Kasumi-1 (cell line): Measurements from ENCODE around the gene EVA1A.

Experiments
- DNase-seq, 2 experiments: peaks; one replicate each; lab custom pipeline; 2025; lab: John Stamatoyannopoulos, UW

EVA1A gene, protein sequence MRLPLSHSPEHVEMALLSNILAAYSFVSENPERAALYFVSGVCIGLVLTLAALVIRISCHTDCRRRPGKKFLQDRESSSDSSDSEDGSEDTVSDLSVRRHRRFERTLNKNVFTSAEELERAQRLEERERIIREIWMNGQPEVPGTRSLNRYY

DNA sequence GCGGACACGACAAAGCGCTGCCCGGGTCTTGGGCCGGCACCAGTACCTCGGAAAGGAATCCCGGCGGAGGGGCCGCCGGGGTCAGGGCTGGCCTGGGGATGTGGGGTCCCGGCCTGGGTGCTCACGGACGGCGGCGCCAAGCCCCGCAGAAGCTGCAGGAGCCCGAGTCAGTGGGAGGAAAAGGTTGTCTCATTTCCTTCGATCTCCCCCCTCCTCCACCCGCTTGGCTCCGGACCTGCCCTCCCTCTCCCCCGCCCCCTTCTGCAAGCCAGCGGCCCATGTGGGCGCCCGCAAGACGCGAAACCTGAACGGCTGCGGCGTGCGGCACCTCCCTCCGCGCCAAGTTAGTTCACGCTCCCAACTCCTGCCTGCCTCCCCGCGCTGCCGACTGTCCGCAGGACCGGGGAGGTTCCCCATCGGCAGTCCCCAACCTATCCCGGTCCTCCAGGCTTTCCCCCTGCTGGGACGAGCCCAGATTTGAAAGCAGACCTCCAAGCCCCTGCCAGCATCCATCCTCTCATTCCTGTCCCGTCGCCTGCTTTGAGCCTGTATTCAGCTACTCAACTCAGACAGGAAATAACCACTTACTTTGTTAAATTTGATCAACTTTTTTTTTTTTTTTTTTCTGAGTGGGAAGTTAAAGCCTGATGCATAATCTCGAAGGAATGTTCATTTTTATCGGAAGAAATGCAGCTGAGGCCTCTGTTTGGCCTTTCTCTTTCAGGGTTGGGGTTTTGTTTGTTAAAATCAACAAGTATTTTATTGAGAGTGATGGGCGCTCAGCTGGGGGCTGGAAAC, at the start of gene EVA1A:
EVA1A (minus strand) TSS at position 172 of the 798 bp plus-strand sequence. CDS start 42,799 bp downstream, outside the sequence.
- peak in 1 of 2 experiments; percentile 16 for DNase-seq

DNA sequence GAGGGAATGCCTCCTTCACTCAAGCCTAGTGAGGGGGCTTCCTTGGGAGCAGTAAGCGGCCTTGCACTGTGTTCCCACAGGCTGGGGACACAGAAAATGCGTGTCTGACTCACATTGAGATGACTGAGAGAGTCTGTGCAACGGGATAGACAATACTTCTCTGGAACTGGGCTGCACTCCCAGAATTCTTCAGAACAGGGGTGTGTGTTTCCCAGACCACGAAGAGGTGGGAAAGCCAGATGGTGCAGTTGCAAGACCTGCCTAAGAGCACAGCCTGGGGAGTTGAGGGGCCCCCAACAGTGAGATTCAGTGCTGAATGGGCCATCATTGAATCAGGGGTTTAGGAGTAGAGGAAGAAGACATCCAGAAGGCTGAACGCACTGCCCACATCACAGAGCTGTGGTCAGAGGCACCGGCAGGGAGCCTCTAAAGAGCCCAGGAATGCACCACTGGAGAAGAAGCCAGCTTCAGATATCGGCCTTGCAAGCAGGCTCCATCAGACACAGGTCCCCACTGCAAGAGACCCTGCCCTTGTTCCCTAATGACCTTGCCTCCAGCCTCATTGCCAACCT, 49.3 kb upstream of the EVA1A start:
- DNase-seq, result no peak

DNA sequence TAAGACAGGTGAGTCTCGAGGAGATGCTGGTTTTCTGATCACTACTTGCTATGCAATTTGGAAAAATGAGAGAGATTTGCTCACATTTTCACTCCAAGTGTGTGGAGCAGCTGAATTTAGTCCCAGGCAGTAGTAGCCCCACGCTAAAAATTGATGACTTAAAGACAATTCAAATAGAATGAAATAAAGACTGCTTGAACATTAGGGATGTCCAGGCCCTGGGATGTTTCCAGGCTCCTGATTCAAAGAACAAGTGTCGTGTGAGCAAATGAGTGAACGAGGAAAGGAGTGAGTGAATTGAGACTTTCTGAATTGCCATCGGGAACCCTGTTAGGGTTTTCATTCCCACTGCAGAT, 48.6 kb upstream of the EVA1A start:
- DNase-seq, result no peak

DNA sequence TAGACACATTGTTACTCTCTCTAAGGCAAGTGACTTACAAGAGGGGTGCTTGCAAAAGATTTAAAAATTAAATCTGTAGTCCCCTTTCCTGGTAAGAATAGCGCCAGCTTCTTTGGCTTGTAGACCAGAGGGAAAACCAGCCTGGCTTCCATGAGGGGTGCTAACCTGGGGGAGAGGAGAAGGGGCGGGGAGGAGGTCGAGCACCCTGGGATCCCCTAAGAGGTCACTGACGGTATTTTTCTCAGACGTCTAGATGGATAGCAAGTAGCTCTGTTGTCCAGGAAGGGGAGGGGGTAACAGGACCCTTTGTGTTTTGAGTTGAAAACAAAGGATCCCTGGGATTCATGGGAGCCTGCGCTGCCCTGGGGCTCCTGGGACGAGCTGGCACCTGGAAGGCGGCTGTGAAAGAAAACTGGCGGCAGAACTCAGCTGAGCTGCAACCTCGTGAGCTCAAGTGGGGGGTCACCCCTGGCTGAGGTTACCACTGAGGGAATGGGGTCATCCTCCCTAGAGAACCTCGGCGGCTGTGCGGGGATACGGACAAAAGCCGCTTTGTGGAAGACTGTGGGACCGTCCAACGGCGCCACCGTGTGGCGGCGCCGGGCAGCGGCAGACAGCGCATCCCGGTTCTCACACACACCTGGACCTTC, 48.1 kb upstream of the EVA1A start:
- DNase-seq, result peak; percentile 26 to 39

DNA sequence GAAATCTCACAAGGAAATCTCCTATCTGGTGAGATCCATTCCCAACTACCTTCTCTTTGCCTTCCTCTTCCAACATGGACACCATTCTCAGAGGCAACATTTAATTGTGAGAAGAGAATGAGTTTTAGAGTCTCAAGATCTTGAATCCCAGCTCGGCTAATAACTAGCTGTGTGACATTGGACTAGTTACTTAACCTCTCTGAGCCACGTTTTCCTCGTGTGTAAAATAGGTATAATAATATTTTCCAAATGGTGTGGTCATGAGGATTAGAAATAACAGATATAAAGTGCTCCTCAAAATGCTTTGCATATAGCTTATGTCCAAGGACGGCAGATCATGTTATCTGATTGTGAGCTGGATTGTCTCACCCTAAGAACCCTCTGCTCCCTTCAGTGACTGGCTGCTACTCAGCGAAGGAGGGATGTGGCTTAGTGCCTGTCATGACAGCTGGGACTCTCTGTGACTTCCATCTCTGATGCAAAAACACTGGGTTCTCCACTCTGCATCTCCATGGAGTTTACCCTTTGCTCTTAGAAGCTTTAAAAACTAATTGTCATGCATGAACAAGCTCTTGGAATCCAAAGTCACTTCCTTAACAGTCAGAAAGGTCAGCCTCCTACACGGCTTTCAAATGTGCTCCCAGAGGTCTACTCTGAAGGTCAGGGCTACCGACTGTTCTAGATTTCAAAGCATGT, 47.4 kb upstream of the EVA1A start:
- no peak for DNase-seq

DNA sequence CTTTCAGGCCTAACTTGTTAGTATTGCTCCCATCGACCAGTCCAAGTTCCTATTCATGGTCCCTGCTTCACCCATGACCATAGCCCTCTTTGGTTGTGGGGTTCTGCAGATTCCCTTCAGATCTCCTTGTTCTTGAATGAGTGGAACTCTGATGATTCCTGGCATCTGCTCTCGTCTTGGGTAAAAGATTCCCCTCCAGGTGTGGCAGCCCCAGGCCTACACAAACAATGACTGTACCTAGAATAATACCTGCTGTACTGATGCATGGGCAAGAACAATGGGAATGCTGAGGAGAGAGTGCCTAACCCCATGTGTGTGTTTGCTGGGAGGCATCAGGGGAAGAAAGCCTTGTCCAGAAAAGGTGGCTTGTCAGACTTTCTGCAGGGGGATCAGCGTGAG, 46.7 kb upstream of the EVA1A start:
- no peak for DNase-seq

DNA sequence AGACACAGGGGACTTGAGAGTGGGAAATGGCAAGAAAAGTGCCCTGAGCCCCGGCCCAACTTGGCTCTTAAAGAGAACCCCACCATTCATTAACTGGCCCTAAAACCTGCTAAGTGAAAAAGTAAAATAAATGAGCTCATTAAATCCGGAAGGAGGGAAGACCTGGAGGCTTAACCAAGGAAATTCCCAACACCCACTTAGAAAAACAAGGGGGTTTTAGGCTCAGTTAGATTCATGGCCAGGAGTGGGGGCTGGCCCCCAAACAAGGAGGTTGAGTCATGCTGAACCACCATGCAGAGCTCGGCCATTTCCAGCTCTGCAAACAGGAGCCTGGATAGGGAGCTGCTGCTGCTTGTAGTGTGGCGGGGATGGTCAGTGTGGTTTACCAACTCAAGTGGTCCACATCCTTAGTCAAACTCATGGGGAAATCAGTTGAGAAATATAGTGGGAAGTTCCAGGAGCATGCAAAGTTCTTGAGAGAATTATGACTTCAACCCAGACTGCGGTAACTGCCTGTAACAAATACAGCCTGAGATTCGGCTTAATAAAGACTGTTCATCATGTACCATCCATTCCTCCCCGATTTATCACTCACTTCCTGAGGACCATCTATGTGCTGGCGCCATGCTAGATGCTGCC, 46.1 kb upstream of the EVA1A start:
- no peak for DNase-seq

DNA sequence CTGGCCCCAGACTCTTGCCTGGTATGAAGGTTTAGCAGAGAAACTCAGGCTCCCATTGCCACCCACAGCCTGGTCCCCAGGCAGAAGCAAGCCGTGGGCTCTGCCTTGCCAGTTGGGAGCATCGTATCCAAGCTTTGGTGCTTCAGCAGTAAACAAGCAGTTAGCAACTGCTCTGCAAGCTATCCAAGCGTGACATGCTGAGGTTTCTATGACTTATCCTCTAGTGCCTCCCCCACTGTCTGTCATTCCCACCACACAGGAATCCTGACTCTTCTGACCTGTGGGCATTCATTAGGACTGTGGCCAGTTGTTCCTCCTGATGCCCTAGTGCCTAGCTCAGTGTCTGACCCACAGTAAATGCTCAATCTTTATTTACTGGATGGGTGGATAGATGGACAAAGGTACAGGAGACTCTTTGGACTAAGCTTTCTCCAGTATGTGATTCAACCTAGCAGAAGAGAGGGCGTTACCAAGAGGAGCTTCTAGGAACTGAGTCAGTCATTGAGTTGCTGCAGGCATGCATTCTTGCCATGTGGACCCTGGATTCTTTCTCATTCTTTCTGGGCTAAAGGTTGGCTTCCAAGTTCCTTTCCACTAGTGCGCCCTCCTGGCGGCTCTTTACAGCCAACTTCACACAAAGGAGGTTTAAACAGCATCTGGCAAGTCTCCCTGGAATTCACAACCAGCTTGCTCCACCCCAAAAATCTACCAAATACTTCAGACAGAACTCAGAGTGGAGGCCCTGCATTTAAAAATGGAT, 45.2 kb upstream of the EVA1A start:
- no peak for DNase-seq

DNA sequence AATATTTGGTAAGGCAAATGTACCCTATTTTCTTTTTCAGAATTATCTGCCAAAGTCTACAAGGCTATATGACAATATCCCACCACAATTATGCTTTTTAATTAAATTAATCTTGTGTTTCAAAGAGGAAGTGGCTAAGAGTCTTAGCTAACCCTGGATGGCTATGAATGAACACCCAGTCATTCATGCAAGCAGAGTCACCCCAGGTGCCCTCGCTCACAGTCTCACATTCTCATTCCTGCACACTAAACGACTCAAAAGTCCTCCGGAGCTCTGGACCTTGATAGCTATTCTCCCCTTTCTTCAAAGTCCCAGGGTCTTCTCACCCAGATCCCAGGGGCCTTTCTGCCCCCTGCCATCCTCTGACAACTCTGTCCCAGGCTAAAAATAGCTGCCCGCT, 43.7 kb upstream of the EVA1A start:
- no peak for DNase-seq

DNA sequence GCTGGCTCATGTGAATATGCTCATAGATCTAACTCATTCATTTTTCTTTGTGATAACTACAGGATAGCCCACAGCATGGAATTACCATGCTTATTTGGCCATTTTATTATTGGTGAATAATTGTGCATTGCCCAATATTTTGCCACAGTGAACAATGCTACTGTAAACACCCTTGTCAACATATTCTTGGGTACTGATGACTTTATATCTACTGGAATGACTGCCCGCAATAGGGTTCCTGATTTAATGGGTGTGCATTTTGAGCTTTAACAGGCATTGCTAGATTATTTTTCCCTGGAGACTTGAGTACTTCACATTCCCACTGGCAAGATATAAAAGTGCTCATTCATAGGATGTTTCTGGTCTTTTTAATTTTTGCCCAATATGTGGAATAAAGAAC, 42.7 kb upstream of the EVA1A start:
- DNase-seq, result no peak

DNA sequence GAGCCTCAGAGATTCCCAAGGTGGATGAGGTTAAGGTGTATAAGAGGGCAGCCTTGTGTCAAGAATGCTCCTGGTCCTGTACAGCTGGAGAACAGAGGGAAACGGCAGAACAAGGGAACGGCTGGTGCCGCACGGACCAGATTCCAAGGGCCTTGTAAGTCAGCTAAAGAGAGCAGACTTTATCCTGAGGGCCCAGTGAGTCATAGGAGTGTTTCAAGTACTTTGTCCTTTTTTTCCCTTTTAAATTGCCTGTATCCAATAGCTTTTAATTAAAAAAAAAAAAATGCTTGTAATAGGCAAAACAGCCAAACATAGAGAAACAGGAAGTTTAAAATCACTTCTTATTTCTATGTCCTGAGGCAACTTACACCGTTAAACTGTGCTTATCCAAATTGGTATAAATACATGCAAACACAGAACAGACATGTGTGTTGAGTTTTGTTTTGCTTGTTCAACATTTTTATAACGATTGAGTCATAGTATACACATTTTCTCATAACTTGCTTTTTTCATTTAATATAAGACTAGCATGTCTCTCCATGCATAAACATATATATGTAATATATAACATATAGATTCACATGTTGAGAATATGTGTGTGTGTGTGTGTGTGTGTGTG, 42.1 kb upstream of the EVA1A start:
- no peak for DNase-seq

DNA sequence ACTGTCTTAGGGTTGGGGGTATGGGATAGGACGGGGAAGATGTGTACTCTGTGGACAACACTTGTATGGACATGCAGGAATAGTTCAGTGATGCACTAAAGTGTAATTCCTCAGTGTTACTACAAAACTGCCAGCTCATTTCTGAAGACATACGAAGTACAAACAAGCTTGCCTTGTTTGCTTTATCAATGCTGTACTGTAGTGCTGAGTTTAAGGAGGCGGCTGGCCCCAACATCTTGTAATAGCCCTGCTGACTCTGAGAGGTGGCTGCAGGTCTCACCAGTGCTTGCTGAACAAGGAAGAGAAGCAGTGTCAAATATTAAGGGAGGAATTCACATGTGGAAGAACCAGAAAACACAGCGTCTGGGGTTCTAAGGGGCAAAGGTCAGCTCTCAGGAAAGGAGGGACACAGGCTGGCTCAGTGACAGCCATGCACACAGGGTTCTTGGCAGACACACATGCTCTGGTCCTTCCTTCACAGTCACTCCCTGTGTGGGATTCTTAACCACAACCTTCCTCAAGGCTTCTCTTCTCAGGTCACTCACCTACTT, 39.8 kb upstream of the EVA1A start:
- DNase-seq, result no peak

DNA sequence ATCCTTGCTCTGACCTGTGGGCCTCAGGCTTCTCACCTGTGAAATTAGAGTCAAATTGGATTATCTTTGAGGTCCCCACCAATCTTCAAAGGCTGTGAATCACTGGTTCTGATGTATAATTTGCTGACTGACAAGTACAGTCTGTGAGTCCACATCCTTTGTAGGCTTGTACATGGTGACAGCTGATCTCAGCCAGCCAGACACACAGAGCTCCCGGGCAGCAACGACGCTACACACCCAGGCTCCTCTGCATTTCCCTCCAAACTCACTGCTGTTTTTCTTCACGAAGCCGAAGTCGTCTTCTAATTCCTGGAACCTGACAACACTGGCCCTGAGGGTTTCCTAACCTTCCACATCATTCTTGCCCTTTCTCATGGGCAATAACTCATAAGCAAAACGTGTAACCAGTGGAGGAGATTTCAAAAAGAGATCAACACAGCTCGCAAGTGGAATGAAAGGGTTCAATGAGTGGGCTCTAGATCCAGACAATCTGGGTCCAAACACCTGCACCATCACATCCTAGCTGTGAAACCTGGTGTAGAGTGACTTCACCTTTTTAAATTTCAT, 37.9 kb upstream of the EVA1A start:
- DNase-seq, result no peak

DNA sequence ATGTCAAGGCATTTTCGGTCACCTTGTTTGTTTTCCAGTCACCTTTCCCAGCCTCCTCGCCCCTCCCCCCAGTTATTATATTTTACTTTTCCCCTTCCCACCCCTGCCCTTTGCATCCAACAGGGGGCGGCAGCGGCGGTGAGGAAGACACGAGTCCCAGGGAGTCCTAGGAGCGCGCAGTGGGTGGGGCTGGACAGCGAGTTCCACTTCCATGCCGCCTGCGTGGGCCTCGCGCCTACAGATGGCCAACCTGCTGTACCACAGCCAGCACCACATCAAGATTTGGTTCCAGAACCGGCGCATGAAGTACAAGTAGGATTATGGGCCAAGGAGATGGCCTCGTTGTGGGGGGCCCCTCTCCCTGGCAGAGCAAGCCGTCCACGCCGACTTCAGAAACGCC, 37.2 kb upstream of the EVA1A start:
- DNase-seq, result no peak

DNA sequence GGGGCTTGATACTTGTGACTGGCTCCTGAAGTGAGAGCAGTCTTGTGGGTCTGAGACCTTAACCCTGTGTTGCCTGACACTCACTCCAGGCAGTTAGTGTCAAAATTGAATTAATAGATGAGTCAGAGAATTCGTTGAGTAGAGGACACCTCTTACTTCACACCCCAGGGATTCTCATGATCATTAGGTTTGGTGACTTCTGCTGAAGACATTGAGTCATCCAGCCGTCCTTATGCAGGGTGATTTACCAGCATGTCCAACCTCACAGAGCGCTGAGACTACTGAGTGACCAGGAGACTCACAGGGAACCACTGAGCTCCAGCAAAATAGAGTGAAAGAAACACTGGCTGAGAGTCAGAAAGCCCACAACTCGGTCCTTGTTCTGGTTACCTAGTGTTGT, 36.0 kb upstream of the EVA1A start:
- no peak for DNase-seq

DNA sequence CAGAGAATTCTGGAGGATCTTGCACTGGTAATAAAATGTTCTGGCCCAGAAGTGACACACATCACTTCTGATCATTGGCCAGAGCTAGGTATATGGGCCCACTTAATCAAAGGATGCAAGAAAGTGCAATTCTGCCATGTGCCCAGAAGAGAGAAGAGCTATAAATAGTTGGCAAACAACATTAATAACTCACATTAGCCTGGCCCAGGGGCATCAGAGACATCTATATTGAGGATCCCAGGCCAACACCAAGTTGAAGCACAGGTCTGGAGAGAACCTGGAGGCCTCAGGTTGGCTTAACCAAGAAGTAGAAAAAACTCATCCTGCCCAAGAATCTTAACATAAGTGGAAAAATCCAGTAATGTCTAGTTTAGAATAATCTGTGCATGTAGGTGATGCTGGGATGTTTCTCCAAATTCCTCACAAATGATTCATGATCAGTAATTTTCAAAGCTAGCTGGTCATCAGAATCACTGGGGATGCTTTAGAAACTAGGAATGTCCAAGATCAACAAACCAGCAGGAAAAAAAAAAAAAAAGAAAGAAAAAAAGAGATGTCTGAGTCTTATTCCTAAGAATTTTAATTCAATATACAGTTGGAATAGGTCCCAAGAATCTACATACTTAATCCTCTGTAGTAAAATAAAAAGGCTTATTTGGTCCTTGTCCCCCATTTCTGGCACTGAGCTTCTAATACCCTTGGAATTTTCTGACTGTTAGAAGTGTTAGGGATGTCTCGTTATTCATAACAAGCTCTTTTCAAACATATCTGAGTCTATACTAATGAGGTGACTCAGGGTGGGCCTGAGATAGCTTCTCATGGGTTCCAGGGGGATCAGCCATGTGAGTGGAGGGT, 35.0 kb upstream of the EVA1A start:
- DNase-seq, result no peak

DNA sequence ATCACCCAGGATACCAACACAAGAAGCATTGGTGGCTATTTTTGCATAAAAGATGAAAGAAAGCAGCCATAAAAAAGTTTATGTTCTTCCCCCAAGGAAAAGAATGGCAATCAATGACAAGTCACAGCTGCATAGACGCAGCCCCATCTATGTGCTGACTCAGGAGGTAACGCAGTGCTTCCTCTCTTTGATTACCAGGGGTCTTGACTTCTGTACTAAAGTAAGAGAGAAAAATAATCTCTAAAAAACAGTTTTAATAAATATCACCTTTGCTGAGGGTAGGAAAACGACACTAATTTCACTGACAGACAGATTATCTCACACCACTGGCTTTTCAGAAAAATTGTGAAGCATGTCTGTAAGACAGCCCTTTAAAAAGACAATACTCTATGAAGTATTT, 33.9 kb upstream of the EVA1A start:
- no peak for DNase-seq

DNA sequence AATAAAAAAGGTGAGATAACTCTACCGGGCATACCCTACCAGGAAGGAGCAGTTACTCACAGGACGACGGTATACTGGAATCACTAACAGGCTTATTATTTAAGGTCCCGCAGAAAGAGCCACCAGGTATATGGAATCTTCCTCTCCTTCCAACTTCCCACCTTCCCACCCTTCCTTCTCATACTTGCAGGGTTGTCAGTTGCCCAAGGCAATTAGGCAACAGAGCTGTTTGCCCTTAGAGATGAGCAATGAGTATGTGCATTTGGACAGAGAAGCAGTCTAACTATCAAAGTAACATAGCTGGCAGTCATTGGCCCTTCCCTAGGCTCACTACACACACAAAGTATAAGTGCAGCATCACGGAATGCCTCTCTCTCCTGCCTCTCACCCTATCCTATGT, 32.1 kb upstream of the EVA1A start:
- DNase-seq, result no peak

DNA sequence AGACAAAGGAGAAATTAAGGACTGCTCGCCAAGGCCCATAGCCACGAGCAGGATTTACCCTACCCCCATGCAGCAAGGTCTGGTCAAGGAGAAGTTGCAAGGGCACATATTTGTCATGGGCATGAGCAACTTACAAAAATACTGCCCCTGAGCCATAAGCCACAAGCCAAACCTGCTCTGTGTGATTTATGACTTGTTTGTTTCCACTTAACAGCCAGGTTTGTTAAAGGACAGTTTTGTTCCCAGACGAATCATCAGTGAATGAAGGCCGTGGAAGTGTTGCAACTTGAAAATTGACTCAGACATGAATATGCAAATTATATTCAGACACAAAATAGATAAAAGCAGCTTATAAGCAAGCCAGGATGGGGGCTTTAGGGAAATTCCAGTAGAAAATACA, 31.3 kb upstream of the EVA1A start:
- no peak for DNase-seq
